ENCODE results near the gene TUBB8B.
"Not testable (repeated sequence)": the region's sequence is repeated elsewhere in the genome, so short reads cannot be mapped to it uniquely, and the experiment has no call there.

The TUBB8B gene

GRCh38 chr18:49176-49665 is at the start of gene TUBB8B:
TSS of gene TUBB8B (minus strand) at chr18:49615. CDS start at chr18:49557, 58 bp downstream.
- DNase-seq = not testable (repeated sequence)

- DNase-seq = not testable (repeated sequence)
These were observed 48.0 kb upstream of the TUBB8B start for GRCh38 chr18:97252-97914.

- not testable (repeated sequence) for DNase-seq
These were observed 47.3 kb upstream of the TUBB8B start for GRCh38 chr18:96767-97131.

GRCh38 chr18:96101-96766 is 46.8 kb upstream of the TUBB8B start:
- not testable (repeated sequence) for DNase-seq

- DNase-seq = not testable (repeated sequence)
These were observed 46.2 kb upstream of the TUBB8B start for GRCh38 chr18:95580-95979.

GRCh38 chr18:93897-94408 is 44.5 kb upstream of the TUBB8B start:
- DNase-seq = not testable (repeated sequence)

- not testable (repeated sequence) for DNase-seq
These were observed 42.1 kb upstream of the TUBB8B start for GRCh38 chr18:91561-91960.

- not testable (repeated sequence) for DNase-seq
These were observed 41.2 kb upstream of the TUBB8B start for GRCh38 chr18:90396-91193.

GRCh38 chr18:89124-89523 is 39.7 kb upstream of the TUBB8B start:
- DNase-seq = not testable (repeated sequence)

- not testable (repeated sequence) for DNase-seq
These were observed 35.4 kb upstream of the TUBB8B start for GRCh38 chr18:84801-85200.

- DNase-seq = not testable (repeated sequence)
These were observed 33.3 kb upstream of the TUBB8B start for GRCh38 chr18:82626-83209.

GRCh38 chr18:80881-81280 is 31.5 kb upstream of the TUBB8B start:
- not testable (repeated sequence) for DNase-seq

- not testable (repeated sequence) for DNase-seq
These were observed 30.8 kb upstream of the TUBB8B start for GRCh38 chr18:80202-80601.

GRCh38 chr18:75525-76160 is 26.2 kb upstream of the TUBB8B start:
- DNase-seq = not testable (repeated sequence)

- DNase-seq = not testable (repeated sequence)
These were observed 23.9 kb upstream of the TUBB8B start for GRCh38 chr18:73181-73777.

GRCh38 chr18:67701-68100 is 18.3 kb upstream of the TUBB8B start:
- not testable (repeated sequence) for DNase-seq

- DNase-seq = not testable (repeated sequence)
These were observed 14.9 kb upstream of the TUBB8B start for GRCh38 chr18:64279-64678.

- not testable (repeated sequence) for DNase-seq
These were observed 14.2 kb upstream of the TUBB8B start for GRCh38 chr18:63656-64055.

GRCh38 chr18:54388-54787 is 5.0 kb upstream of the TUBB8B start:
- not testable (repeated sequence) for DNase-seq

GRCh38 chr18:48696-49095 is 719 bp downstream of the TUBB8B start:
- not testable (repeated sequence) for DNase-seq

GRCh38 chr18:13177-13576 is 36.2 kb downstream of the TUBB8B start:
- DNase-seq = not testable (repeated sequence)

GRCh38 chr18:12773-13172 is 36.6 kb downstream of the TUBB8B start:
- not testable (repeated sequence) for DNase-seq

Data from NCI-H187 (cell line).